SK-N-MC (cell line): ENCODE results near the gene VSTM2B.

Source experiments
- EZH2 ChIP-seq: fragments of 200-600 bp; sonication (generic); IDR thresholded peaks from one replicate; pipeline ENCODE4 v1.6.1; 2017; ENCODE audit warnings: antibody characterized with exemption
- FOXP2 ChIP-seq: optimal IDR thresholded peaks from 2 replicates; pipeline ENCODE3; 2011; ENCODE audit warnings: mild to moderate bottlenecking, moderate library complexity; ENCODE audit not compliant: insufficient read depth; ENCODE audit errors: extremely low read length, control extremely low read depth
- POLR2AphosphoS5 ChIP-seq: IDR thresholded peaks from 2 replicates; pipeline ENCODE4 v1.6.1; 2012; ENCODE audit warnings: mild to moderate bottlenecking, low read depth, low read length, borderline replicate concordance

- TF ChIP-seq FOXP2 (no peak), POLR2AphosphoS5 (no peak), EZH2 (no peak)
Observed at GRCh38 chr19:29489172-29489951, 36.4 kb upstream of the VSTM2B start.
